ENCODE data around the gene HNF1A. TPM values are rescaled to one million over a fixed set of nuclear protein-coding genes. Genes with fewer than 3 reads are reported as not detected.

HNF1A gene
- total and polyA plus RNA-seq, 2 of the 4 experiments (the other 2 are of a cell fraction): under 0.01 TPM; not detected in 1

- no peak overlapping the region for H3K9ac ChIP-seq (ENCODE audit: low read depth, low read length)
- H3K23ac ChIP-seq (ENCODE audit: low read depth, low read length): no peak overlapping the region
- ATAC-seq (ENCODE audit: low read depth): no peak
- no peaks in the 10 kb centered on the region for H3K36me3 ChIP-seq (ENCODE audit: control insufficient read depth, insufficient read depth, low read length)
- BruUV-seq (replicated peaks): no TSS peak
- H3K18ac ChIP-seq (ENCODE audit: low read depth, low read length): no peak overlapping the region
- in situ Hi-C loops (cut with MboI; ENCODE audit: low sequenced_read_pairs) (no loop called here), intact Hi-C loops (cut with micrococcal nuclease) (no loop called here), dilution Hi-C loops (cut with HindIII; ENCODE audit: low sequenced_read_pairs, unreplicated experiment) (no loop called here)
- no peak overlapping the region for H3K27ac ChIP-seq (ENCODE audit: insufficient read depth, low read length)
- H2BK20ac ChIP-seq (ENCODE audit: low read depth, low read length): no peak overlapping the region
- CTCF ChIA-PET: interaction anchor here (1.2 kb wide), 1 partner anchor 10 kb away, joined by 4 read pairs; no protein-coding TSS in a partner anchor
- no peaks in the 10 kb centered on the region for H3K9me1 ChIP-seq (ENCODE audit: insufficient read depth, low read length)
- H4K5ac ChIP-seq (ENCODE audit: low read depth, low read length): no peak overlapping the region
- H3K4me2 ChIP-seq (ENCODE audit: low read depth, low read length): no peak overlapping the region
- no peaks in the 10 kb centered on the region for H4K20me1 ChIP-seq (ENCODE audit: insufficient read depth, low read length)
- no peak for TF ChIP-seq CTCF (conservative IDR thresholded peaks at IDR 0.05; ENCODE audit: low read depth, low read length)
- TF ChIP-seq SMC3 (IDR thresholded peaks at IDR 0.05; ENCODE audit: low read depth, low read length): no peak
- TF ChIP-seq ELK1 (IDR thresholded peaks at IDR 0.05; ENCODE audit: borderline replicate concordance, low read depth, low read length): no peak
- no peak for TF ChIP-seq NFE2L2 (IDR thresholded peaks at IDR 0.05; ENCODE audit: low read depth, low read length)
- no peak for TF ChIP-seq BHLHE40 (IDR thresholded peaks at IDR 0.05; ENCODE audit: low read depth, low read length)
- TF ChIP-seq RAD21 (IDR thresholded peaks at IDR 0.05; ENCODE audit: low read length): no peak
- no peak for TF ChIP-seq MXI1 (IDR thresholded peaks at IDR 0.05; ENCODE audit: borderline replicate concordance, low read depth, low read length)
- TF ChIP-seq CEBPB (IDR thresholded peaks at IDR 0.05; ENCODE audit: low read depth, low read length): no peak
- TF ChIP-seq MAZ (IDR thresholded peaks at IDR 0.05; ENCODE audit: borderline replicate concordance, low read depth, low read length): no peak
- no peak for TF ChIP-seq MAFK (IDR thresholded peaks at IDR 0.05; ENCODE audit: low read depth, low read length)
- no peak for TF ChIP-seq RCOR1 (IDR thresholded peaks at IDR 0.05; ENCODE audit: insufficient replicate concordance, low read length)
- TF ChIP-seq FOS (IDR thresholded peaks at IDR 0.05; ENCODE audit: low read depth, low read length): no peak
- H2BK5ac ChIP-seq (ENCODE audit: low read depth, low read length, poor library complexity, severe bottlenecking): no peak overlapping the region
- no peak overlapping the region for H2BK120ac ChIP-seq (ENCODE audit: low read depth, low read length)
- no peak overlapping the region for H3K4me3 ChIP-seq (ENCODE audit: insufficient read depth, low read depth, low read length)
- H4K91ac ChIP-seq (ENCODE audit: insufficient read depth, low read depth, low read length): no peak overlapping the region
- H3K4me1 ChIP-seq (ENCODE audit: control insufficient read depth, insufficient read depth, low read length): no peaks in the 10 kb centered on the region
- POLR2A ChIA-PET (ENCODE audit: unreplicated experiment): no interaction called here
- no peak overlapping the region for H4K8ac ChIP-seq (ENCODE audit: low read depth in 2 of 2, low read length in 2 of 2)
- no peak overlapping the region for H2AK9ac ChIP-seq (replicated peaks; ENCODE audit: low read depth, low read length, poor library complexity)
- DNase-seq: no peak
- no peak overlapping the region for H2AFZ ChIP-seq (replicated peaks; ENCODE audit: low read length, poor library complexity)
- H3K79me1 ChIP-seq (ENCODE audit: low read depth in 1 of 2, low read length in 2 of 2): no peaks in the 10 kb centered on the region
- peaks cover 10% of the 10 kb centered on the region; the same call in 1 of the 2 replicates for H3K27me3 ChIP-seq (ENCODE audit: control insufficient read depth, insufficient read depth, low read length)
- H3K14ac ChIP-seq (replicated peaks; ENCODE audit: low read depth, low read length): no peak overlapping the region
- no peaks in the 10 kb centered on the region for H3K9me3 ChIP-seq (ENCODE audit: control insufficient read depth, insufficient read depth, low read length)
- no peak overlapping the region for H3K56ac ChIP-seq (ENCODE audit: extremely low read depth, insufficient read depth, low read length)
- H2AK5ac ChIP-seq (ENCODE audit: low read depth, low read length): no peak overlapping the region
- no peak overlapping the region for H2BK15ac ChIP-seq (ENCODE audit: low read depth, low read length)
- no peak overlapping the region for H3K4ac ChIP-seq (ENCODE audit: low read depth, low read length)
- WGBS, 2 experiments (ENCODE audit: extremely low coverage in 2 of 2, insufficient read length in 1 of 2): no CpG with 5 or more reads among the region's 17 CpGs
These were observed 16.5 kb upstream of the HNF1A start for GRCh38 chr12:120961604-120962531.

Measured in IMR-90 (cell line).